GM21528 (cell line): ENCODE data around the gene PEBP1.

ENCODE experiments used
- ATAC-seq: cut with Tn5 transposase; IDR thresholded peaks from one replicate; pipeline ENCODE4 v1.9.1; 2021; ENCODE audit warnings: mild to moderate bottlenecking, moderate library complexity; ENCODE audit not compliant: unreplicated experiment, low FRiP score

PEBP1 gene

DNA sequence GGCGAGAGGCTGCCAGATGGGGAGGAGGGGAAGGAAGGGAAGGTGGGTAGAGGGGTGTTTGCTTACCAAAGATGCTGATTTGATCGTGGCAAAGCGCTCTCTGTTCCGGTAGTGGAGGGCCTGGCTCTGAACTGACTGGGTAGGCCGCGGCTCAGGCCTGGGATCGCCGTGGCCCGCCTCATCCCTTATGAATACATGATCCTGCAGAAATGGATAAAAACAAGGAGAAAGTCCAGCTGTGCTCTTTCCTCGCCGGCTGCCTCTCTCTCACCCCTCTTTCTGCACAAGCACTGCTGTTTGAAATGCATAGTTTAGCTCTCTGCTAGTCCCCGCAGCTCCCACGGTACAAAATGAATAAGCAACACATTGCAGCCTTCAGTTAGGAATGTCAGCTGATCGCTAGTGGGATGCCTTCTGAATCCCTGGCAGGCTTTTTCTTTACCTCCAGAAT is 53.8 kb downstream of the PEBP1 start:
- no peak for ATAC-seq

- ATAC-seq: no peak
Measured at GRCh38 chr12:118190266-118190665, 54.3 kb downstream of the PEBP1 start.

GRCh38 chr12:118193477-118193876 is 57.6 kb downstream of the PEBP1 start:
- no peak for ATAC-seq

- ATAC-seq: no peak
Measured at GRCh38 chr12:118193958-118194357, 58.0 kb downstream of the PEBP1 start.
